ENCODE measurements around the gene RO60. TPM values are rescaled to one million over a fixed set of nuclear protein-coding genes. Genes with fewer than 3 reads are reported as not detected.

The RO60 gene
- total and polyA plus RNA-seq, 2 of the 4 experiments (the other 2 are of a cell fraction), result 10.9 to 161 TPM

GRCh38 chr1:193065954-193066353, 6.5 kb downstream of the RO60 start:
- H2AFZ ChIP-seq (replicated peaks; ENCODE audit: low read length, poor library complexity), result no peak overlapping the region
- H3K27ac ChIP-seq (ENCODE audit: insufficient read depth, low read length), result no peak overlapping the region
- ChIA-PET CTCF (no interaction called here), POLR2A (ENCODE audit: unreplicated experiment) (no interaction called here)
- no peak overlapping the region for H4K5ac ChIP-seq (ENCODE audit: low read depth, low read length)
- intact Hi-C loops (cut with micrococcal nuclease), result no loop called here
- H3K23ac ChIP-seq (ENCODE audit: low read depth, low read length), result no peak overlapping the region
- ATAC-seq (ENCODE audit: low read depth) (no peak), DNase-seq (no peak)
- H4K91ac ChIP-seq (ENCODE audit: insufficient read depth, low read depth, low read length), result no peak overlapping the region
- BruUV-seq (replicated peaks), result no TSS peak
- H3K9ac ChIP-seq (ENCODE audit: low read depth, low read length), result no peak overlapping the region
- H3K4me1 ChIP-seq (ENCODE audit: control insufficient read depth, insufficient read depth, low read length), result peaks cover 3% of the 10 kb centered on the region
- no peak overlapping the region for H2BK20ac ChIP-seq (ENCODE audit: low read depth, low read length)
- no peak overlapping the region for H2AK5ac ChIP-seq (ENCODE audit: low read depth, low read length)
- H3K9me3 ChIP-seq (ENCODE audit: control insufficient read depth, insufficient read depth, low read length), result no peaks in the 10 kb centered on the region
- H3K27me3 ChIP-seq (ENCODE audit: control insufficient read depth, insufficient read depth, low read length), result no peaks in the 10 kb centered on the region
- in situ Hi-C loops (cut with MboI; ENCODE audit: low sequenced_read_pairs), result no loop called here
- peaks cover 30 to 55% of the 10 kb centered on the region in 2 experiments for H3K79me1 ChIP-seq (ENCODE audit: low read depth in 1 of 2, low read length in 2 of 2)
- no peak overlapping the region for H4K8ac ChIP-seq (ENCODE audit: low read depth in 2 of 2, low read length in 2 of 2)
- no peak overlapping the region for H3K56ac ChIP-seq (ENCODE audit: extremely low read depth, insufficient read depth, low read length)
- no peak overlapping the region for H3K14ac ChIP-seq (replicated peaks; ENCODE audit: low read depth, low read length)
- H4K20me1 ChIP-seq (ENCODE audit: insufficient read depth, low read length), result peaks cover 19% of the 10 kb centered on the region; the same call in 1 of the 2 replicates
- dilution Hi-C loops (cut with HindIII; ENCODE audit: low sequenced_read_pairs, unreplicated experiment), result no loop called here
- peaks cover 4% of the 10 kb centered on the region for H3K36me3 ChIP-seq (ENCODE audit: control insufficient read depth, insufficient read depth, low read length)
- H3K4ac ChIP-seq (ENCODE audit: low read depth, low read length), result no peak overlapping the region
- no peak overlapping the region for H3K4me3 ChIP-seq (ENCODE audit: insufficient read depth, low read depth, low read length)
- peaks cover 6% of the 10 kb centered on the region for H3K9me1 ChIP-seq (ENCODE audit: insufficient read depth, low read length)
- H3K18ac ChIP-seq (ENCODE audit: low read depth, low read length), result no peak overlapping the region
- H3K4me2 ChIP-seq (ENCODE audit: low read depth, low read length), result no peak overlapping the region
- no peak overlapping the region for H2AK9ac ChIP-seq (replicated peaks; ENCODE audit: low read depth, low read length, poor library complexity)
- H2BK5ac ChIP-seq (ENCODE audit: low read depth, low read length, poor library complexity, severe bottlenecking), result no peak overlapping the region
- H2BK120ac ChIP-seq (ENCODE audit: low read depth, low read length), result no peak overlapping the region
- TF ChIP-seq CHD1 (IDR thresholded peaks at IDR 0.05; ENCODE audit: low read depth, low read length), result no peak
- TF ChIP-seq MAZ (IDR thresholded peaks at IDR 0.05; ENCODE audit: borderline replicate concordance, low read depth, low read length), result no peak
- no peak for TF ChIP-seq SMC3 (IDR thresholded peaks at IDR 0.05; ENCODE audit: low read depth, low read length)
- TF ChIP-seq RCOR1 (IDR thresholded peaks at IDR 0.05; ENCODE audit: insufficient replicate concordance, low read length), result no peak
- no peak for TF ChIP-seq BHLHE40 (IDR thresholded peaks at IDR 0.05; ENCODE audit: low read depth, low read length)
- TF ChIP-seq, protein P1, sequence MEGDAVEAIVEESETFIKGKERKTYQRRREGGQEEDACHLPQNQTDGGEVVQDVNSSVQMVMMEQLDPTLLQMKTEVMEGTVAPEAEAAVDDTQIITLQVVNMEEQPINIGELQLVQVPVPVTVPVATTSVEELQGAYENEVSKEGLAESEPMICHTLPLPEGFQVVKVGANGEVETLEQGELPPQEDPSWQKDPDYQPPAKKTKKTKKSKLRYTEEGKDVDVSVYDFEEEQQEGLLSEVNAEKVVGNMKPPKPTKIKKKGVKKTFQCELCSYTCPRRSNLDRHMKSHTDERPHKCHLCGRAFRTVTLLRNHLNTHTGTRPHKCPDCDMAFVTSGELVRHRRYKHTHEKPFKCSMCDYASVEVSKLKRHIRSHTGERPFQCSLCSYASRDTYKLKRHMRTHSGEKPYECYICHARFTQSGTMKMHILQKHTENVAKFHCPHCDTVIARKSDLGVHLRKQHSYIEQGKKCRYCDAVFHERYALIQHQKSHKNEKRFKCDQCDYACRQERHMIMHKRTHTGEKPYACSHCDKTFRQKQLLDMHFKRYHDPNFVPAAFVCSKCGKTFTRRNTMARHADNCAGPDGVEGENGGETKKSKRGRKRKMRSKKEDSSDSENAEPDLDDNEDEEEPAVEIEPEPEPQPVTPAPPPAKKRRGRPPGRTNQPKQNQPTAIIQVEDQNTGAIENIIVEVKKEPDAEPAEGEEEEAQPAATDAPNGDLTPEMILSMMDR (conservative IDR thresholded peaks at IDR 0.05; ENCODE audit: low read depth, low read length), result no peak
- TF ChIP-seq, protein P2, sequence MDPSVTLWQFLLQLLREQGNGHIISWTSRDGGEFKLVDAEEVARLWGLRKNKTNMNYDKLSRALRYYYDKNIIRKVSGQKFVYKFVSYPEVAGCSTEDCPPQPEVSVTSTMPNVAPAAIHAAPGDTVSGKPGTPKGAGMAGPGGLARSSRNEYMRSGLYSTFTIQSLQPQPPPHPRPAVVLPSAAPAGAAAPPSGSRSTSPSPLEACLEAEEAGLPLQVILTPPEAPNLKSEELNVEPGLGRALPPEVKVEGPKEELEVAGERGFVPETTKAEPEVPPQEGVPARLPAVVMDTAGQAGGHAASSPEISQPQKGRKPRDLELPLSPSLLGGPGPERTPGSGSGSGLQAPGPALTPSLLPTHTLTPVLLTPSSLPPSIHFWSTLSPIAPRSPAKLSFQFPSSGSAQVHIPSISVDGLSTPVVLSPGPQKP (IDR thresholded peaks at IDR 0.05; ENCODE audit: borderline replicate concordance, low read depth, low read length), result no peak
- H2BK15ac ChIP-seq (ENCODE audit: low read depth, low read length), result no peak overlapping the region
